OCI-LY3 (cell line): ENCODE data around the gene TRIO.

Experiments used
- CTCF ChIP-seq: fragments of 200-600, 300-600 bp; sonication (generic); IDR thresholded peaks from 2 replicates; pipeline ENCODE4 v1.5.1; 2014; ENCODE audit warnings: antibody characterized with exemption, low read length, low read depth
- EZH2phosphoT487 ChIP-seq: fragments of 200-600 bp; shearing (Covaris generic); IDR thresholded peaks from 2 replicates; pipeline ENCODE4 v1.6.1; 2018; ENCODE audit warnings: antibody characterized with exemption, mixed run types, low read depth

GRCh38 chr5:14178091-14178490, 34.9 kb downstream of the TRIO start:
- TF ChIP-seq CTCF (no peak), EZH2phosphoT487 (no peak)
